Breast epithelium (tissue), 4 donors: ENCODE results near the gene HMCN1. TPM values are rescaled to one million over a fixed set of nuclear protein-coding genes. Genes with fewer than 3 reads are reported as not detected.

Experiments used
- DNase-seq, 2 donors: peaks; one replicate each; pipeline ENCODE4 v3.0.0-alpha.2; 2019; ENCODE audit warnings: low spot score in 2 of 2
- H3K27ac ChIP-seq, 2 donors: fragments of 200-600 bp; sonication (generic) in 1 of 2; one replicate each; pipeline ENCODE4 v1.5.1; 2016 to 2019; ENCODE audit warnings: mild to moderate bottlenecking in 1 of 2
- H3K27me3 ChIP-seq, 2 donors: fragments of 200-600 bp; sonication (generic) in 1 of 2; one replicate each; pipeline versions ENCODE4 v1.5.1 to v1.6.0; 2017 to 2019; ENCODE audit warnings: control low read depth in 1 of 2, mild to moderate bottlenecking in 1 of 2
- H3K36me3 ChIP-seq: fragments of 200-600 bp; one replicate; pipeline ENCODE4 v1.5.1; 2019
- H3K4me1 ChIP-seq, 2 donors: fragments of 200-600 bp; sonication (generic); one replicate each; pipeline ENCODE4 v1.5.1; 2016 to 2019; ENCODE audit warnings: control low read depth in 1 of 2
- H3K4me3 ChIP-seq, 3 donors: fragments of 200-600 bp; sonication (generic); 1 replicate in 2 of 3; 2 replicates in 1 of 3; pipeline ENCODE4 v1.5.1; 2016 to 2019; ENCODE audit warnings: mild to moderate bottlenecking in 3 of 3, moderate library complexity in 2 of 3
- H3K9me3 ChIP-seq, 2 donors: fragments of 200-600 bp; sonication (generic) in 1 of 2; one replicate each; pipeline ENCODE4 v1.5.1; 2016 to 2019; ENCODE audit warnings: control low read depth in 1 of 2
- POLR2A ChIP-seq: fragments of 450-650 bp; IDR thresholded peaks from one replicate; pipeline ENCODE4 v1.6.1; 2016; ENCODE audit warnings: antibody characterized with exemption, mild to moderate bottlenecking, moderate library complexity
- POLR2AphosphoS5 ChIP-seq, 3 donors: sonication (generic); formaldehyde crosslinking; IDR thresholded peaks; one replicate each; pipeline ENCODE4 v1.6.1; 2017; ENCODE audit warnings: antibody characterized with exemption in 3 of 3
- intact Hi-C: fragments of 100-400 bp; cut with DNase I; formaldehyde crosslinking; loops from one replicate; pipeline ENCODE4 v1.15.1; 2023; ENCODE audit warnings: low total_unique reads
- total RNA-seq, 3 donors: library from RNA; depleted of rRNA; stranded (reverse); fragments of >200 nt; gene quantifications; one replicate each; pipeline ENCODE4 v1.1.0, GENCODE V29; 2016
- TF ChIP-seq, protein P1 (sequence below), 3 donors: fragments of 450-650 bp; IDR thresholded peaks; one replicate each; pipeline ENCODE4 v1.5.1; 2016 to 2017; ENCODE audit warnings: antibody characterized with exemption in 3 of 3, mild to moderate bottlenecking in 3 of 3, moderate library complexity in 3 of 3

Gene HMCN1
- total RNA-seq, 3 donors from 2014 or later, result 7.8 to 18.4 (median 11.9) TPM

DNA sequence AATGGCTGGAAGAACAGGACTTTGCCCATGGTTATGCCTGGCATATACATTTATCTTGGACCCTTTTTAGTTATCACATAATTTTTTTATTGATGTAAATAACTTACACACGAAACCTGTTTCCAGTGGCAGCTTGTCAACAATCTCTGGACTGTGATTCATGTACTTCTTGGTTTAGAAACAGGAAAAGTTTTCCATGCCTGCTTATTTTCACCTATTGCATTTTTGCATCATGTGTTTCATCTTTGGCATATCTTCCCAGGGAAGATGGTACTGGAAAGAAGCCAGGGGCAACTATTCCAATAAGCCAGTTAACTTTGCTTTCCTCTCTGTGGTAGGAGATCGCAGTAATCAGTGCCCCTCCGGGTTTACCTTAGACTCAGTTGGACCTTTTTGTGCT is 430.6 kb downstream of the HMCN1 start:
- Histone ChIP-seq H3K9me3 (no peaks in the 10 kb centered on the region), H3K4me3 (no peak overlapping the region), H3K27me3 (no peaks in the 10 kb centered on the region), H3K36me3 (no peaks in the 10 kb centered on the region), H3K4me1 (no peaks in the 10 kb centered on the region), H3K27ac (no peak overlapping the region)
- intact Hi-C loops, result no loop called here
- no peak for DNase-seq
- TF ChIP-seq POLR2AphosphoS5 (IDR thresholded peaks at IDR 0.05) (no peak), POLR2A (no peak)
- TF ChIP-seq, protein P1, sequence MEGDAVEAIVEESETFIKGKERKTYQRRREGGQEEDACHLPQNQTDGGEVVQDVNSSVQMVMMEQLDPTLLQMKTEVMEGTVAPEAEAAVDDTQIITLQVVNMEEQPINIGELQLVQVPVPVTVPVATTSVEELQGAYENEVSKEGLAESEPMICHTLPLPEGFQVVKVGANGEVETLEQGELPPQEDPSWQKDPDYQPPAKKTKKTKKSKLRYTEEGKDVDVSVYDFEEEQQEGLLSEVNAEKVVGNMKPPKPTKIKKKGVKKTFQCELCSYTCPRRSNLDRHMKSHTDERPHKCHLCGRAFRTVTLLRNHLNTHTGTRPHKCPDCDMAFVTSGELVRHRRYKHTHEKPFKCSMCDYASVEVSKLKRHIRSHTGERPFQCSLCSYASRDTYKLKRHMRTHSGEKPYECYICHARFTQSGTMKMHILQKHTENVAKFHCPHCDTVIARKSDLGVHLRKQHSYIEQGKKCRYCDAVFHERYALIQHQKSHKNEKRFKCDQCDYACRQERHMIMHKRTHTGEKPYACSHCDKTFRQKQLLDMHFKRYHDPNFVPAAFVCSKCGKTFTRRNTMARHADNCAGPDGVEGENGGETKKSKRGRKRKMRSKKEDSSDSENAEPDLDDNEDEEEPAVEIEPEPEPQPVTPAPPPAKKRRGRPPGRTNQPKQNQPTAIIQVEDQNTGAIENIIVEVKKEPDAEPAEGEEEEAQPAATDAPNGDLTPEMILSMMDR (IDR thresholded peaks at IDR 0.05), result no peak

DNA sequence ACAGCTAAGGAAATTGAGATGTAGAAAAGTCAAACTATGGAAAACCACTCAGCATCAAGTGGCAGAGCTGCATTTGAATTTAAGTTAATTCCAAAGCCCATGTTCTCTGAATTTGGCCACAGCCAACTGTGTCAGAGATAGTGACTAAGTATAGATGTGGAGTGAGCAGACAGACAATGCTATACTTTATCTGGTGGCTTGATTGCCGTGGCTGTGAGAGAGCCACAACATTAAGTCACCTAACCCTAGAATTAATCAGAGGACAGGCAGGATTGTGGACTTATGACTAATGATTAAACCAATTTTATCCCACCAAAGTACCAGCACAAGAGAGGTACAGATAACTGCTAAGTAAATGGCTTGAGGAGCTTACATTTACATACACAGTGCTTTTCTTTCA is 431.1 kb downstream of the HMCN1 start:
- no peak for DNase-seq
- TF ChIP-seq, protein P1 (IDR thresholded peaks at IDR 0.05), result no peak
- TF ChIP-seq POLR2AphosphoS5 (IDR thresholded peaks at IDR 0.05) (no peak), POLR2A (no peak)
- Histone ChIP-seq H3K9me3 (no peaks in the 10 kb centered on the region), H3K27ac (no peak overlapping the region), H3K4me1 (no peaks in the 10 kb centered on the region), H3K27me3 (no peaks in the 10 kb centered on the region), H3K4me3 (no peak overlapping the region), H3K36me3 (no peaks in the 10 kb centered on the region)
- intact Hi-C loops, result no loop called here

DNA sequence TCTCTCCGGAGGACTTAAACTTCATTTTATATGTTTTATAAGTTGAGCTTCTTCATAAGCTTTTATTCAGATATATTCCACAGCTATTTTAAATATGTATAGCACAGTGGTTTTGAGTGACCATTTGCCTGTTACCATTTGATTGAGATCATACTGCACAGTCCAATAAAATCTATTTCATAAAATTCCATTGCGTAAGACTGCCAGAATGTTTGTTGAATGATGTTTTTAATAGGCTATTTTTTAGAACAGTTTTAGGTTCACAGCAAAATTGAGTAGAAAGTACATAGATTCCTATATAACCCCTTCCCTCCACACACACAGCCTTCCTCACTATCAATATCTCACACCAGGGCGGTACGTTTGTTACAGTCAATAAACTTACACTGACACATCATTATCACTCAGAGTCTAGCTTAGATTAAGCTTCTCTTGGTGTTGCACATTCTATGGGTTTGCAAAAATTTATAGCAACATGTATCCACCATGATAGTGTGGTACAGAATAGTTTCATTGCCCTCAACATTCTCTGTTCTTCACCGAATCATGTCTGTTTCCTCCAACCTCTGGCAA is 433.0 kb downstream of the HMCN1 start:
- Histone ChIP-seq H3K4me3 (no peak overlapping the region), H3K27ac (no peak overlapping the region), H3K27me3 (no peaks in the 10 kb centered on the region), H3K36me3 (no peaks in the 10 kb centered on the region), H3K4me1 (no peaks in the 10 kb centered on the region), H3K9me3 (no peaks in the 10 kb centered on the region)
- DNase-seq, result no peak
- TF ChIP-seq, protein P1 (IDR thresholded peaks at IDR 0.05), result no peak
- no peak for TF ChIP-seq POLR2A
- no peak for TF ChIP-seq POLR2AphosphoS5 (IDR thresholded peaks at IDR 0.05)
- intact Hi-C loops, result no loop called here

DNA sequence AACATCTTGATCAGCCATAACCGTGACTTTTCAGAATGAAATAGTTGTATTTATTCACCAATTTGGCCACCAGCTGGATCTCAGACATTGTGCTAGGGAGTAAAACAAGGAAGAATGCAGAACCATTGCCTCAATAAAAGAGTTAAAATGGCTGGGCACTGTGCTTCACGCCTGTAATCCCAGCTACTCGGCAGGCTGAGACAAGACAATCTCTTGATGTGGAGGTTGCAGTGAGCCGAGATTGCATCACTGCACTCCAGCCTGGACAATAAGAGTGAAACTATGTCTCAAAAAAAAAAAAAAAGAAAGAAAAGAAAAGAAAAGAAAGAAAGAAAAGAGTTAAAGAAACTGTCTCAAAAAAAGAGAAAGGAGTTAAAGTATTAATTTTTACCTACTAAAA is 441.4 kb downstream of the HMCN1 start:
- peak in 1 of 2 donors; percentile 29 for DNase-seq
- H3K36me3 ChIP-seq, result no peaks in the 10 kb centered on the region
- H3K27ac ChIP-seq, result no peak overlapping the region
- no peaks in the 10 kb centered on the region for H3K4me1 ChIP-seq
- H3K27me3 ChIP-seq, result no peaks in the 10 kb centered on the region
- TF ChIP-seq POLR2A (no peak), POLR2AphosphoS5 (IDR thresholded peaks at IDR 0.05) (no peak)
- TF ChIP-seq, protein P1 (IDR thresholded peaks at IDR 0.05), result no peak
- no peaks in the 10 kb centered on the region for H3K9me3 ChIP-seq
- no peak overlapping the region for H3K4me3 ChIP-seq
- intact Hi-C loops, result no loop called here

DNA sequence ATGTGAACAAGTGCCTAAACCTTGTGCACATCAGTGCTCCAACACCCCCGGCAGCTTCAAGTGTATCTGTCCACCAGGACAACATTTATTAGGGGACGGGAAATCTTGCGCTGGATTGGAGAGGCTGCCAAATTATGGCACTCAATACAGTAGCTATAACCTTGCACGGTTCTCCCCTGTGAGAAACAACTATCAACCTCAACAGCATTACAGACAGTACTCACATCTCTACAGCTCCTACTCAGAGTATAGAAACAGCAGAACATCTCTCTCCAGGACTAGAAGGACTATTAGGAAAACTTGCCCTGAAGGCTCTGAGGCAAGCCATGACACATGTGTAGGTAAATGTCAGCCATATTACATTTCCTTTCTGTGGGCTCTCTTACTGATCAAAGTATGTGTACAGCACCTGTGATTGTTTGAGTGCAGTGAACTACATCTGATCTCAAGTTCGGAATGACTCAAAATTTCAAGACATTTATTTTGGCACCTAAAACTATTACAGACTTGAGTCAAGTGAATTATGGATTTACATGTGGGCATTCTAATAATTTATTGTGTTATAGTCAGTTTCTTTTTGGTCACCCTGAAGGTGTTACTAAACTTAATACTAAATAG is 444.3 kb downstream of the HMCN1 start:
- TF ChIP-seq, protein P1 (IDR thresholded peaks at IDR 0.05), result no peak
- TF ChIP-seq POLR2AphosphoS5 (IDR thresholded peaks at IDR 0.05) (no peak), POLR2A (no peak)
- Histone ChIP-seq H3K9me3 (no peaks in the 10 kb centered on the region), H3K4me1 (no peaks in the 10 kb centered on the region), H3K4me3 (no peak overlapping the region), H3K36me3 (no peaks in the 10 kb centered on the region), H3K27ac (no peak overlapping the region), H3K27me3 (no peaks in the 10 kb centered on the region)
- no peak for DNase-seq
- intact Hi-C loops, result no loop called here
